Fibroblast of lung (primary cell): Measurements from ENCODE around the gene LTO1. TPM values are rescaled to one million over a fixed set of nuclear protein-coding genes. Genes with fewer than 3 reads are reported as not detected.
"Not testable (repeated sequence)": the region's sequence is repeated elsewhere in the genome, so short reads cannot be mapped to it uniquely, and the experiment has no call there.

Experiments used
- DNase-seq, 2 donors: peaks; one replicate each; pipeline versions ENCODE4 v3.0.0 to v3.0.0-alpha.2; 2010; ENCODE audit warnings: low read depth in 2 of 2
- H2AFZ ChIP-seq: 2 replicates; pipeline ENCODE4 v1.5.1; 2012; ENCODE audit warnings: low read length, control low read depth, inconsistent platforms
- H3K27ac ChIP-seq: 2 replicates; pipeline ENCODE4 v1.5.1; 2011; ENCODE audit warnings: low read length, control low read depth; ENCODE audit not compliant: insufficient read depth
- H3K27me3 ChIP-seq: 2 replicates; pipeline ENCODE4 v1.5.1; 2011; ENCODE audit warnings: mild to moderate bottlenecking, low read length; ENCODE audit not compliant: control insufficient read depth, insufficient read depth
- H3K36me3 ChIP-seq: 2 replicates; pipeline ENCODE4 v1.5.1; 2011; ENCODE audit warnings: low read length; ENCODE audit not compliant: control insufficient read depth, insufficient read depth
- H3K4me1 ChIP-seq: 2 replicates; pipeline ENCODE4 v1.5.1; 2011; ENCODE audit warnings: low read length; ENCODE audit not compliant: control insufficient read depth, insufficient read depth; ENCODE audit errors: extremely low read depth
- H3K4me2 ChIP-seq: 2 replicates; pipeline ENCODE4 v1.5.1; 2011; ENCODE audit warnings: low read length, control low read depth; ENCODE audit not compliant: insufficient read depth; ENCODE audit errors: extremely low read depth
- H3K4me3 ChIP-seq, 4 experiments: fragments of 200-600 bp in 1 of 4; sonication (generic) in 1 of 4; replicated peaks in 1 of 4; 2 replicates each; pipeline ENCODE4 v1.5.1; 2011 to 2016; ENCODE audit warnings: low read length in 4 of 4, low read depth in 3 of 4, mild to moderate bottlenecking in 3 of 4, control low read depth in 2 of 4, inconsistent platforms in 1 of 4, mixed read lengths in 1 of 4; ENCODE audit not compliant: insufficient read depth in 1 of 4; ENCODE audit errors: control extremely low read depth in 1 of 4
- H3K79me2 ChIP-seq: 2 replicates; pipeline ENCODE4 v1.5.1; 2012; ENCODE audit warnings: mild to moderate bottlenecking, low read length, inconsistent platforms; ENCODE audit not compliant: control insufficient read depth, insufficient read depth
- H3K9ac ChIP-seq: 2 replicates; pipeline ENCODE4 v1.5.1; 2011; ENCODE audit warnings: mild to moderate bottlenecking, low read length, control low read depth; ENCODE audit not compliant: insufficient read depth
- H3K9me3 ChIP-seq: 2 replicates; pipeline ENCODE4 v1.5.1; 2012; ENCODE audit warnings: low read depth, low read length; ENCODE audit not compliant: control insufficient read depth, insufficient read depth
- H4K20me1 ChIP-seq: 2 replicates; pipeline ENCODE4 v1.5.1; 2011; ENCODE audit warnings: low read length; ENCODE audit not compliant: control insufficient read depth, insufficient read depth; ENCODE audit errors: extremely low read depth
- CTCF ChIP-seq, 2 donors: IDR thresholded peaks in 1 of 2; conservative IDR thresholded peaks in 1 of 2; 1 replicate in 1 of 2; 2 replicates in 1 of 2; pipeline ENCODE4 v1.5.1; 2011 to 2012; ENCODE audit warnings: low read length in 2 of 2, control low read depth in 1 of 2, inconsistent platforms in 1 of 2, low read depth in 1 of 2, mild to moderate bottlenecking in 1 of 2
- EZH2 ChIP-seq: IDR thresholded peaks from 2 replicates; pipeline ENCODE4 v1.5.1; 2012; ENCODE audit warnings: low read length, control low read depth, mild to moderate bottlenecking; ENCODE audit errors: missing control alignments
- polyA plus RNA-seq, 2 donors: library from polyadenylated mRNA; depleted of rRNA in 1 of 2; stranded (reverse) in 1 of 2; unstranded in 1 of 2; fragments of >200 nt; gene quantifications; 2 replicates each; pipeline ENCODE4 v1.2.1, GENCODE V29; 2011 to 2012; ENCODE audit warnings: missing spikeins in 1 of 2
- total RNA-seq: library from RNA; depleted of rRNA; stranded (reverse); fragments of >200 nt; gene quantifications from 2 replicates; pipeline ENCODE4 v1.2.1, GENCODE V29; 2014

LTO1 gene
- total and polyA plus RNA-seq, 2 donors (not counting 1 experiment from before 2014, with no cell fraction given), result 18.1 to 25.4 TPM

- Histone ChIP-seq H3K4me3 (no peak overlapping the region), H3K9me3 (no peaks in the 10 kb centered on the region), H3K79me2 (no peaks in the 10 kb centered on the region), H3K4me1 (no peaks in the 10 kb centered on the region), H3K9ac (no peak overlapping the region), H3K4me2 (no peak overlapping the region), H3K27me3 (peaks cover 9% of the 10 kb centered on the region), H3K27ac (no peak overlapping the region), H3K36me3 (no peaks in the 10 kb centered on the region), H2AFZ (no peak overlapping the region), H4K20me1 (no peaks in the 10 kb centered on the region)
- TF ChIP-seq CTCF (conservative IDR thresholded peaks at IDR 0.05 in 1 of 2, IDR thresholded peaks at IDR 0.05 in 1 of 2; ENCODE audit: low read depth in 1 of 2, low read length in 2 of 2), result no peak
- no peak for TF ChIP-seq EZH2
- DNase-seq, result peak in 1 of 2 donors; percentile 53
These were observed 16.3 kb upstream of the LTO1 start for GRCh38 chr11:69691463-69691862.

- no peaks in the 10 kb centered on the region for H4K20me1 ChIP-seq
- no peak overlapping the region for H2AFZ ChIP-seq
- peaks cover 5% of the 10 kb centered on the region for H3K27me3 ChIP-seq
- TF ChIP-seq EZH2, result no peak
- no peak for TF ChIP-seq CTCF (conservative IDR thresholded peaks at IDR 0.05 in 1 of 2, IDR thresholded peaks at IDR 0.05 in 1 of 2; ENCODE audit: low read depth in 1 of 2, low read length in 2 of 2)
- H3K9ac ChIP-seq, result no peak overlapping the region
- no peaks in the 10 kb centered on the region for H3K4me1 ChIP-seq
- no peaks in the 10 kb centered on the region for H3K9me3 ChIP-seq
- H3K4me2 ChIP-seq, result no peak overlapping the region
- no peak for DNase-seq
- no peak overlapping the region for H3K4me3 ChIP-seq
- no peaks in the 10 kb centered on the region for H3K79me2 ChIP-seq
- H3K27ac ChIP-seq, result no peak overlapping the region
- no peaks in the 10 kb centered on the region for H3K36me3 ChIP-seq
These were observed 14.5 kb upstream of the LTO1 start for GRCh38 chr11:69689484-69690319.

GRCh38 chr11:69687969-69688771 lies 13.0 kb upstream of the LTO1 start:
- not testable (repeated sequence) for H3K4me1 ChIP-seq, H4K20me1 ChIP-seq, H2AFZ ChIP-seq

More at GRCh38 chr11:69687969-69688771, 13.0 kb upstream of the LTO1 start:
- not testable (repeated sequence) for H3K27ac ChIP-seq, H3K27me3 ChIP-seq, H3K9ac ChIP-seq, H3K4me2 ChIP-seq, H3K36me3 ChIP-seq, H3K4me3 ChIP-seq, H3K79me2 ChIP-seq, H3K9me3 ChIP-seq, DNase-seq
